ENCODE results near the gene IRGC.
"Not testable (repeated sequence)": the region's sequence is repeated elsewhere in the genome, so short reads cannot be mapped to it uniquely, and the experiment has no call there.

Gene IRGC

DNA sequence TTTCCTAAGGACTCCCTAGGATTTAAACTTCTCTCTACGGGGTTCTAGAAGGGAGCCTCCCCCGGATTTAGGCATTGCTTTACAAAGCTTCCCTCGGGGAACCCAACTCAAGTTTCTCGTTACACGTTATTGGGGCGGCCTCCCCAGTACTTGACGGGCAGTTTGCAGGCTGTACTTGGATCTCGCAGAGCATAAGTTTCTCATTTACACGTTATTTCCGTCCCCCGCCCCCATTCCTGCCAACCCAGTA lies 38.3 kb downstream of the IRGC start:
- DNase-seq, result no peak

DNA sequence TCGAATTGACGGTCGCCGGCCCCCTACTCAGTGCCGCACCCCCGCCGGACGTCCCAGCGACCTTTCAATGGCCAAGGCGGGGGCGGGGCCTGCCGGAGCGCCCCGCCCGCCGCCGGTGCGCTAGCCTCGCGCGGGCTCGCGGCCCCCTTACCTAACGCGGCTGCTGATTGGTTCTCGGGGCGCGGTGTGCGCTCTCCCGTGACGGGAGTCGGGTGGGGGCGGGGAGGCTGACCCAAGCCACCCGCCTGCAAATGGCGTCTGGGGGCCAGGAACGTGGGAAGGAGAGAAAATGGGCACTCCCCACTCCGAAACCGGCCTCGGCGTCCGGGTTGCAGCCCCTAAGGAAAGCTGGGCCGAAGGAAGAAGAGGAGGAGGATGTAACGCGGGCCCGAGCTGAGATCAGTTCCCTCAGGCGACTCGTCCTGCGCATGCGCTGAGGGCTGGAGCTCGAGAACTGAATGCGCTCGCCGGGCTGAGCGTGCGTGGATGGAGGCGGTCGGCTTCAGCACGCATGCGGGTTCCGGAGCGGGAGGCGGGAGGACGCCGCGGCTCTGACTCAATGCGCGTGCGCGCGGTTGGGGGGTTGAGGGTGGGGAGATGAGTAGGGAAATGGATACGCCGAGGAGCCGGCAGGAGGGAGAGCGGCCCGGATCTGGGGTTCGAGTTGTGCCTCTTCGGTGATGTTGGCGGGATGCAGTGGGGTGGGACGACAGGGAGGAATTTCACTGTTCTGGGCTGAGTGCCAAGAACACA lies 38.8 kb downstream of the IRGC start, which contains the start of gene SMG9:
Gene SMG9 (minus strand): TSS at position 460 of the 753 bp plus-strand sequence. CDS start 4,221 bp downstream, outside the sequence.
- DNase-seq, result peak in 55 of 56 donors; percentile 62 to 98 (median 96)

DNA sequence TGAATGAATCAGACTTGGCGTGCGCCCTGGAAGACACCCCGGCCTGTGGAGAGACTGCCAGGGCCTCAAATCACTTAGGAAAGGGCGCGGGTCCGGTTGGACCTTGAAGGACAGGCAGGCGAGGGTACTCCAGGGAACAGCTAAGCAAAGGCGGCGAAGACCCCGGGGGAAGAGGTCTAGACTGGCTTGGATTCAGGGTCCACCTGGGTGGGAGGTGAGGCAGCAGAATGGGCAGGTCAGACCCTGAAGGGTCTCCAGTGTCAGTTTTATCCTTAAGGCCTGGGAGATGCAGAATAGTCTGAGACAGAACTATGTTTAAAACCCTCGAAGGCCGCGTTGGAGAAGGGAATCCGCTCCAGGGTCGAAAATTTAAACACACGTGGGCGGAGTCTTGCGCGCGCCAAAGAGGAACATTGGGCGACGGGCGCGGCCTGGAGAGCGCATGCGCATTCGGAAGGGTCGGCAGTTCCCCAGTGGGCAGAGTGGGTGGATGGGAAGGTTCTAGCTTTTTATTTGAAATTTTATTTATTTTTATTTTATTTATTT lies 39.5 kb downstream of the IRGC start:
- DNase-seq, result peak in 54 of 56 donors; percentile 22 to 88 (median 63)

DNA sequence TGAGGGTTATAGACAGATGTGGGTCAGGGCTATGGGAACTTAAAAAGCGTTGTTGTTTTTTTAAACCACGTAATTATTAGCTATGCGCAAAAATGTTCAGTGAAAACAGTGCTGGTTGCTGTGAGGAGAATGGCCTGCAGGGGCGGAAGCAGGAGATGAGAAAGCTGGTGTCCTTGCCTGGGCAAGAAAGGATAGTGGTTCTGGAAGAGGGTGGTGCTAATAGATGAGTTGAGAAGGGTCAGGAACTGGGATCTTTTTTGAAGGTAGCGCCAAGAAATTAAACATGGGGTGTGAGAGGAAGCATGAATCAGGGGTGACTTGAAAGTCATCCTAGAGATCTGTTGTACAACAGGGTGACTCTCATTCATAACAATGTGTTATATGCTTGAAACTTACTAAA lies 43.6 kb downstream of the IRGC start:
- no peak for DNase-seq

DNA sequence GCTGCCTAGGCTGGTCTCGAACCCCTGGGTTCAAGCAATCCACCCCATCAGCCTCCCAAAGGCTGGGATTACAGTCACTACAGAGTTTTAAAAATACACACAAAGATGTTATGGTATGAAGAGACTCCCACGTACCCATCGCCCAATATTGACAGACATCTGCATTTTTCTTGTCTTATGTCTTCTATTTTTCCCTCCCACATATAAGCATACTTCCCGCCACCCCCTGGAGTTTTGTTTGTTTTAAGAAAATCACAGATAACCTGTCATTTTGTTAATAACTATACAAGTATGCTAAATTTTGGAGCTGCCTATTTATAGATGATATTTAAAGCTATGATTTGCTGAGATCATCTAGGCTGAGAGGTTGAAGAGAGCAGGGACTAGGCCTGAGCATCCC lies 45.1 kb downstream of the IRGC start:
- no peak for DNase-seq

DNA sequence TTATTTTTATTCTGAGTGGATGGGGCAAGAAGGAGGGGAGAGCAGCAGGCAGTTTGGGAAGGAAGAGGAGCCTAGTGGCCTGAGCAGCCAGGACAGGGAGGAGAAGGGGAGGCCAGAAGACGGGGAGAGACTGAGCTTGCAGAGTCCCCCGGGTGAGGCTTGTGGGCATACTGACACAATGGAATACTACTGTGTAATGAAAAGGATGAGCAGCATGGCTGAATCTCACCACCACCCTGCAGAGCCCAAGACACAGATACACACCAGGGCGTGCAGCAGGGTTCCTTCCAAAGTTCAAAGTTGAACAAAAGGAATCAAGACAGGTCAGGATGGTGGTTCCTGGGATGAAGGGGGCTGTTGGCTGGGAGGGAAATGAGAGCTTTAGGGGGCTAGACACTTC lies 46.9 kb downstream of the IRGC start:
- no peak for DNase-seq

DNA sequence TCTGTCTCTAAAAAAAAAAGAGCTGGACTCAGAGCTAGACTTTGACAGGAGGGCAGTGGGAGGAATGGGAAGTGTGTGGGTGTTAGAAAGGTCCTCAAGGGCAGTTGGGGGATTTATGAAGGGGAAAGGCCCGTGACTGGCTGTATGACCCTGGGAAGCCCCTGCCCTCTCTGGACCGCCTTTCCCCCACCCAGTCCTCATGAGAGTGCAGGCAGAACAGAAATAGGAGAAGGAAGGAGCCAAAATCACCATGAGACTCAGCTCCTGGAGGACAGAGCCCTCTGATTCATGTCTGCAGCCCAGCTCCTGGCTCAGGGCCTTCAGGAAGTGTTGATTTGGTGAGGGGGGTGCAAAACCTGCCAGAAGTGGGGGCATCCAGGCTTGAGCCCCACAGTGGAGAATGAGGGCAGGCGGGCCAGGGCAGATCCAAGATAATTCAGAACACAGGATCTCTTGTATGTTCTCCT lies 47.6 kb downstream of the IRGC start:
- DNase-seq, result peak in 2 of 56 donors; percentile 7 to 13

DNA sequence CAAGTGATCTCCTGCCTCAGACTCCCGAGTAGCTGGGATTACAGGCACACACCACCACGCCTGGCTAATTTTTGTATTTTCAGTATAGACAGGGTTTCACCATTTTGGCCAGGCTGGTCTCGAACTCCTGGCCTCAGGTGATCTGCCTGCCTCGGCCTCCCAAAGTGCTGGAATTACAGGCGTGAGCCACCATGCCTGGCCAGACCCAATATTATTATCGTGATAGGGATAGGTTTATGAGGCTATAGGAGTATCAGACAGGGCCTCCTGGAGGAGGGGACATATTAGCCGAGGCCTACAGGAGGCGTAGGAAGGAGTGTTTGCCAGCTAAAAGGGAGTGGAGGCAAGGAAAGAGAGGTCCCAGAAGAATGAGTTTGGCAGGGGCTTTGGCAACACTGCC lies 48.8 kb downstream of the IRGC start:
- DNase-seq, result not testable (repeated sequence)

DNA sequence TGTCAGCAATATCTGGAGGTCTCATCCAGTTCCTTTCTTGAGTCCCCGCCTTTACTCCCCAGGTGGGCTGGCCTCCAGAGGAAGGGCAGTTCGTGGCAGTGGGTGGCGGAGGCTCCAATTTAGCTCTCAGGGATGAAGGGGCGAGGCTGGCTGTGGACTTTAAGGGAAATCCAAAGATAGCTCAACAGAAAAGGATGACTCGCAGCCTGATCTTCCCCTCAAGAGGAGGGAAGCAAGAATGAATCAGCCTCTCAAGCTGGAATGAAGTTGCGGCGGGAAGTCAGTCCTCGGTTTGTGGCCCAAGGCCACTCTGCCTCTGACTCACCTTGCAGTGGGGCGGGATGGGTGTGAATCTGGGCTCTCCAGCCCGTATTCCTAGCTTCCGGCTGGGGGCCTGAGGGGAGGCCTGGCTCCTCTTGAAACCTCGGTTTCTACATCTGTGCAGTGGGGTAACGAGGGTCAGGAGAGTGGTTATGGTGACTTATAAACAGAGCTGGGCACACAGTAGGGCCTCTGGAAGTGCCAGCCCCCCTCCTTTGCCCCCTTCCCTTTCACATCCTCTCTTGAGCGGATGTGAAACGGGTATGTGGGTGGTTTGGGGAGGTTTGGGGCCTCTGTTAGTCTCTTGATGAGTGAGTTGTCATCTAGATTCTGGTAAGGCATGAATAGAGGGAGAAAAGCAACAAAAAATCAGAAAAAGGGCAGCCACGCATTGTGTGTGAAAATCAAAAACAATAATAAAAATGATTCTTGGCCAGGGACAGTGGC lies 49.4 kb downstream of the IRGC start:
- DNase-seq, result peak in 3 of 56 donors; percentile 2 to 26 (median 14)

DNA sequence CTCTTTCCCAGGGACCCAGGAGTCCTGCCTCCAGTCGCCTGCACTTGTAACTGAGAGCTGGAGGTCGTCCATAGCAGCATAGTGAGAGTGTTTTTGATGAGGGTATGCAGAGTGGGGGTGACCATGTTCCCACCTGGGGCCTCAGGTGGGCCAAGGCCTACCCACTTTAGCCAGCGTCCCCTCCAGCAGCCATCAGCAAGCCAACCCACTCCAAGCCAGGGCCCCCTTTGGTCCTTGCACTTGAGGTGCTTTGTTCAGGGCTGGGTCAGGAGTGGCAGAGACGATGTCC lies 50.8 kb downstream of the IRGC start:
- no peak for DNase-seq

DNA sequence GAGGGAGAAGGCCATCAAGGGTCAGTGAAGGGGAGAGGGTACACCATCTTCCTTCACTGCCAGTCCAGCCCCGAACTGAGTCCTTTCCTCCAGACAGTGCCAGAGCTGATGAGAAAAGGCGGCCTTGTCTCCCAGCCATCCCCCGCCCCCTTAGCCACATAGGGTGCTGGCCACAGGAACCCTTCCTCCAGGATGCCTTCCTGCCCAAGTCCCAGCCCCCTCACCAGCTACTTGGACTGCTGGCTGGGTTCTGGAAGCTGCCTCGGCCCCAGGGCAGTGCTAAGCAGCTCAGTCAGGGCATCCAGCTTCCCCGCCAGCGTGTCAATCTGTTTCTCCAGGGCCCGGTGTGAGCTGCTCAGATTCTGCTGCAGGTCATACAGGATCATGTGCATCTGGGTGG lies 51.4 kb downstream of the IRGC start:
- no peak for DNase-seq

DNA sequence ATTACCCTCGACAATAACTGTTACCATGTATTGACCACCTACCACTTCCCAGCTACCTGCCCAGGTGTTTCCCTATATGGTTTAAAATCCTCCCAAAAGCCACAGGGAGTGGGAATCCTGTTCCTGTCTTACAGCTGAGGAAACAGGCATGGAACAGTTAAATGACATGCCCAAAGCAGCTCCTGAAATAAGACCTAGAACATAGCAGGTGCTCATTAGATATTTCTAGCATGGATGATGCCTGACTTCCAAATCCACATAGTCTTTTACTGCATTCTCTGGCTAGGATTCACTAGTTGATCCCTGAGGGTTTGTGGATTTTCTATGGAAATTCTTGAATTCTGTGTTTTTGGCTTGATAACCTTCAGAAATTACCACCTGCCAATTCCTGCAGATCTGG lies 51.9 kb downstream of the IRGC start:
- no peak for DNase-seq

DNA sequence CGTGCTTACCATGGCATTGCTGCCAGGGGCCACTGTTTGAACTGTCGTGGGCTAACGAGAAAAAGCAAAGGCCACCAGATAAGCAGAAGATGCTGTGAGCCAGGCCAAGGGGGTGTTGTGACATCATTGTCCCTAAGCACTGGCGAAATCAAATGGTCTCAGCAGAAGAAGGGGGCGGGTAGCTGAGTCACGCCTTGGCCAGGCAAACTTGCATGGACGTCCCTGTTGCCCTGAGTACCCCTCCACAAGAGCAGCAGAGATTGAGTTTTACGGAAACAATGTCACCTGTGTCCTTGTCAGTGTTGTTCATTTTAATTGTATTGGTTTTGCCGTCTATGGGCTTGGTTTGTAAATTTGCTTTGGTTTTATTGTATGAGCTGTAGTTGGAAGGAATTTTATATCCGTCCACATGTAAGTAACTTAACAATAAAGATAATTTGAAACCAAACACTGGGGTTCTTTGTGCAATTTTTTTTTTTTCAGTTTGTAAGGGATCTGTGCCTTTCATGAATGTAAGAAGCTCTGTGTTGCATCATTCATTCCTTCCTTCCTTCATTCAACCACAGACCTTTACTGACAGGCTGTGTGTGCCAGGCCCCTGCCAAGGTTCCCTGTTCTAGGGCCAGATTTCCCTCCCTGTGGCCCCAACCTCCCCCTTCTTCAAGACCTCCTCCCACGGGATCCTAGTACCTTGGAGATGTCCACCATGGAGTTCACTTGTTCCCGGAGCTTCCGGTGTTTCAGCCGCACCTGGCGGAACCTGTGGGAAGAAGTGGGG lies 52.6 kb downstream of the IRGC start:
- no peak for DNase-seq

DNA sequence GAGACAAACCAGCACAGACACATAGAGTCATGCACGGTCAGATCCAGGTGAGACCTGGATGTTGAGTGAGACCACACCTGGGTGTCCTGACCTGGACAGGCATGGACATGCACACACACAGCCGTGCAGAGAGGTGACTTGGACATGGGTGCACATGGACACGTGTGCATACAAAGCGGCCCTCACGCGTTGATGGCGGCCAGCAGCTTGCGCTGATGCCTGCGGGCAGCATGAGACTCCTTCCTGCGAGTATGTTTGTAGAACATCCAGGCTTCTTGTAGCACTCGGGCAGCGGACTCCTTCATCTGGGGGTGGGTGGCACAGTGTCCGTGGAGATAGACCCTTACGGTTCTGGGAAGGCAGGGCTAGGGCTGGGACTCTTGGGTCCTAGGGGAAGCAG lies 53.4 kb downstream of the IRGC start:
- no peak for DNase-seq

All from nucleus accumbens (tissue), 56 donors.